GM19099 (cell line): Measurements from ENCODE around the gene SIPA1.
A peak's percentile ranks its signal among the peaks of the same experiment; 100 is the strongest.

Source experiments
- POLR2A ChIP-seq: IDR thresholded peaks from 3 replicates; pipeline ENCODE4 v1.6.1; 2011; ENCODE audit warnings: low read depth; ENCODE audit not compliant: insufficient read length; ENCODE audit errors: extremely low read depth

The SIPA1 gene

DNA sequence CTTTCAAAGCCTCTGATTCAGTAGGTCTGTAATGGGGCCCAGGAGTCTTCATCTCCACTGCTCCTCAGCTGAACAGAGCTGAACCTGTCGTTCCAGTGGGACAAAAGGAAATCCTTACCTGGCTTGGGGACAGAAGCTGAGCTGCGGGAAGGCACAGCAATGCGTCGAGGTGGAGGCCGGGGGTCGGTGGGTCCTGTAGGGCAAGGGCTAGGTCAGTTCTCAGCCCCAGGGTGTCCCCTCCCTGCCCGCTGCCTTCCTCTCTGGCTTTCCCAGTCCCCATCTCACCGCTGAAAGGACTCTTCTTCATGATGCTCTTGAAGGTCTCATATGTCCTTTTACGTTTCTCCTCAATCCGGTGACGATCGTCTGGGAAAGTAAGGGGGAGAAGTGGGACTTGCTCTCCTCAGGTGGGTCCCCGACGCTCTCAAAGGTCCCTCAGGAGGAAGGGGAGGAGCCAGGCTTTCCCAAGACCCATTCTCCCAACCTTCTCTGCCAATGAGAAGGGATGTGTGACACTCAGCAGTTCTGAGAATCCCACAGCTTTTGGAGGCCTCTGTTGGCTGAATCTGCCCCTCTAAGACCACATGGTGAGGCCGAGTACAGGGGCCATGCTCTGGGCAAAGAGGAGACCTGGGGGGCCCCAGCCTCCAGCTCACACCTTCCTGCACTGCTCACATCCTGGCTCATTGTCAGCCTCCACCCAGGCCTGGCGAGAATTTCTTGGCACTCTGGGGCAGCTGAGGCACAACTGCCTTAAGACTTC, 17.9 kb downstream of the SIPA1 start:
- no peak for TF ChIP-seq POLR2A

- no peak for TF ChIP-seq POLR2A
Measured at GRCh38 chr11:65657426-65657825, 19.5 kb downstream of the SIPA1 start.

DNA sequence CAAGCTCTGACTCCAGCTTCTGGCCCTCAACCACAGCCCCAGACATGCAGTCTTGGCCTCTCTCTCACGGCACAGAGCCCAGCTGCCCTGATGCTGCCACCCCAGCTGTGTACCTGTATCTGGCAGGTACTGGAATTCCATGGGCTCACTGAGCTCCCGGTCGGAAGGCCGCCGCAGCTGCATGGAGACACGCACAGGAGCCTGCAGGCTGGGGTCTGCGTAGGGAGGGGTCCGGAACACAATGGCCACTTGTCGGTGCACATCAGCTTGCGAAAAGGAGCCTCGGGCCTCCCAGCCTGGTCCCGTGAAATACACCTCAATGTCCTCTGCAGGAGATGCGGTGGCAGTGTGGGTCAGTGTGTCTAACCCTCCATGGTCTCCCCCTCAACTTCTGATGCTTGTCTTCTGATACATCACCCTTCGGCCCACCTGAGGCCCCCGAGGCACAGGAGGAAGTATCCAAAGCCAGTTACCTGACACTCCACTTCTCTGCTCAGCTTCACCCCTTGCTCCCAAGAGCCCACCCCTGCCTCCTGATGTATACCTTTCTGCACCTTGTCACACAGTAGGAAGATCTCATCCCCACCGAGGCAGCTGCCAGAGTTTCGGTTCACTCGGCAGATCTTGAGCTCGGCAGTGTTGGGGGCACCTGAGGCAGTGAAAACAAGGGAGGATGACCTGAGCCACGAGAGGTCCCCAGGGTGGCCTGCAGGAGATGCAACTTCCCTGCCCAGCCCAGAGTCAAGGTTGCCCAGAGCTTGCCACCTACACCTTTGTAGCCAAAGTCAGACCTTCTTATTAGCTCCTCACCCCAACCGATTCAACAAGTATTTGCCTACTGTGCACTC, 20.5 kb downstream of the SIPA1 start:
- no peak for TF ChIP-seq POLR2A

- no peak for TF ChIP-seq POLR2A
Measured at GRCh38 chr11:65660038-65660437, 22.1 kb downstream of the SIPA1 start.

DNA sequence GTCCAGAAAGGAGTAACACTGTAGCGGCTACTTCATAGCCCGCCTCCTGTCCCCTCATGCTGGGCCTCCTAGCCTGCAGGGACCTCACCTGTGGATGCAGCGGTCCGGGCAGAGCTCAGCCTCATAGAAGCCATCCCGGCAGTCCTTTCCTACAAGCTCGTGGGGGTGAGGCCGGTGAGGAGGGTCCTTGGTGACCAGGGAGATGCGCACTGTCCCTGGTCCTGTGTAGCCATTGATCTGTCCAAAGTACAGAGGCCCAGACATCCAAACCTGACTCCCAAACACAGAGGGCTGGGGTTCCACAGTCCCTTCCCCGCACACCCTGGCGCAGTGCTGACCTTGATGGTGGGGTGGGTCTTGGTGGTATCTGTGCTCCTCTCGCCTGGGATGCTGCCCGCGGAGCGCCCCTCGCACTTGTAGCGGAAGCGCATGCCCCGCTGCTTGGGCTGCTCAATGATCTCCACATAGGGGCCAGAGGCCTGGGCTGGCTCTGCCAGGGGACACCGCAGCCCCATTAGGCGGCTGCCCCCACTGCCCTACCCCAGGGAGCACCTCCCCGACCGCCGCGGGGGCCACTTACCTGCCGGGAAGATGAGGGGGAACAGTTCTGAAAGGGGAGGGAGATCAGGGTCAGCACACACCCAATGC, 23.8 kb downstream of the SIPA1 start:
- no peak for TF ChIP-seq POLR2A

- no peak for TF ChIP-seq POLR2A
Measured at GRCh38 chr11:65662247-65662798, 24.4 kb downstream of the SIPA1 start.

GRCh38 chr11:65662799-65663638, 25.1 kb downstream of the SIPA1 start, which contains the start of gene RELA:
TSS of gene RELA (minus strand) at chr11:65662916. CDS start at chr11:65662832, 84 bp downstream.
- TF ChIP-seq POLR2A: peak; percentile 72

- TF ChIP-seq POLR2A: peak; percentile 29
Measured at GRCh38 chr11:65663639-65664200, 25.8 kb downstream of the SIPA1 start.

- TF ChIP-seq POLR2A: no peak
Measured at GRCh38 chr11:65672180-65672860, 34.4 kb downstream of the SIPA1 start.

- TF ChIP-seq POLR2A: no peak
Measured at GRCh38 chr11:65672982-65673381, 35.1 kb downstream of the SIPA1 start.

GRCh38 chr11:65680192-65680743, 42.4 kb downstream of the SIPA1 start:
- no peak for TF ChIP-seq POLR2A

GRCh38 chr11:65685981-65686380, 48.1 kb downstream of the SIPA1 start:
- TF ChIP-seq POLR2A: no peak

DNA sequence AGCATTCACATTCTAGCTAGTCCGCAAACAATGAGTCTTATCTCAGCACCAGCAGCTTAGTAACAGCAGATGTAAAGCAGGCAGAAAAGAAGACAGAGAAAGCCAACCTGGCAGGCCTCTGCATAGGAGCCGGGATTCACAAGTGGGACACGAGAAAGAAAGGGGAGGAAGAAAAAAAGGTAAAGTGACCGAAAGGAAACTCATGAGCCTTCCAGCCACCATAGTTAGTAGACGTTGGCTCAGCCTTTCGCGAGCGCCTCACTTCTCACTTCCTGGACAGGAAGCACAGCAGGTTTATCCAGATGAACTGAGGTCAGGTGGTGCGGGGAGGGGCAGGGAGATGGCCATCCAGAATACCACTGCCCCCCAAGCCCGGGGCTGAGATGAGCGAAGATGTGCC, 54.5 kb downstream of the SIPA1 start:
- TF ChIP-seq POLR2A: no peak
